PFSK-1 (cell line): ENCODE data around the gene DOCK10.

Experiments
- POLR2AphosphoS5 ChIP-seq: IDR thresholded peaks from 2 replicates; pipeline ENCODE4 v1.6.1; 2012; ENCODE audit warnings: low read depth, mild to moderate bottlenecking, control low read depth, low read length, moderate library complexity
- REST ChIP-seq, 2 experiments: IDR thresholded peaks; 2 replicates each; pipeline versions ENCODE4 v1.6.1 to v1.8.0; 2011 to 2012; ENCODE audit warnings: low read depth in 2 of 2, low read length in 2 of 2, control low read depth in 1 of 2, inconsistent platforms in 1 of 2, mild to moderate bottlenecking in 1 of 2, moderate library complexity in 1 of 2; ENCODE audit not compliant: insufficient read depth in 1 of 2
- SIN3A ChIP-seq: IDR thresholded peaks from 2 replicates; pipeline ENCODE4 v1.6.1; 2012; ENCODE audit warnings: mild to moderate bottlenecking, low read length, moderate library complexity, borderline replicate concordance; ENCODE audit not compliant: insufficient read depth

- TF ChIP-seq POLR2AphosphoS5 (no peak), SIN3A (no peak), REST (IDR thresholded peaks at IDR 0.05; ENCODE audit: insufficient read depth in 1 of 2, low read depth in 2 of 2, low read length in 2 of 2) (no peak)
Observed at GRCh38 chr2:224716201-224716600, 326.1 kb downstream of the DOCK10 start, which contains the start of gene CCDC195.
